Coronary artery (tissue), 2 donors: ENCODE data around the gene USP10.

Experiments
- DNase-seq: peaks from one replicate; pipeline ENCODE4 v3.0.0-alpha.2; 2017; ENCODE audit warnings: low spot score
- H3K27ac ChIP-seq, 2 donors: fragments of 200-600 bp; sonication (generic); one replicate each; pipeline ENCODE4 v1.5.1; 2016 to 2019
- H3K4me3 ChIP-seq: fragments of 200-600 bp; sonication (generic); 2 replicates; pipeline ENCODE4 v1.5.1; 2016; ENCODE audit warnings: mild to moderate bottlenecking, moderate library complexity
- CTCF ChIP-seq: fragments of 200-600 bp; sonication (generic); IDR thresholded peaks from one replicate; pipeline ENCODE4 v1.5.1; 2019; ENCODE audit warnings: antibody characterized with exemption

USP10 gene

GRCh38 chr16:84759061-84759460 lies 59.3 kb downstream of the USP10 start:
- no peak for DNase-seq
- no peak for TF ChIP-seq CTCF
- H3K4me3 ChIP-seq: no peak overlapping the region
- no peak overlapping the region for H3K27ac ChIP-seq

- no peak overlapping the region for H3K27ac ChIP-seq
- H3K4me3 ChIP-seq: no peak overlapping the region
- TF ChIP-seq CTCF: no peak
- DNase-seq: no peak
Observed at GRCh38 chr16:84759906-84760305, 60.1 kb downstream of the USP10 start.

GRCh38 chr16:84761448-84762368 lies 61.9 kb downstream of the USP10 start:
- Histone ChIP-seq H3K27ac (no peak overlapping the region), H3K4me3 (no peak overlapping the region)
- no peak for TF ChIP-seq CTCF
- DNase-seq: peak; percentile 12

GRCh38 chr16:84763164-84763563 lies 63.4 kb downstream of the USP10 start:
- no peak overlapping the region for H3K4me3 ChIP-seq
- no peak overlapping the region for H3K27ac ChIP-seq
- no peak for TF ChIP-seq CTCF
- DNase-seq: no peak

- Histone ChIP-seq H3K4me3 (no peak overlapping the region), H3K27ac (no peak overlapping the region)
- peak; percentile 33 for DNase-seq
- TF ChIP-seq CTCF: no peak
Observed at GRCh38 chr16:84763629-84764028, 63.8 kb downstream of the USP10 start.

GRCh38 chr16:84764970-84765369 lies 65.2 kb downstream of the USP10 start:
- no peak for TF ChIP-seq CTCF
- Histone ChIP-seq H3K27ac (no peak overlapping the region), H3K4me3 (no peak overlapping the region)
- DNase-seq: peak; percentile 19
